SIG-M5 treated with dmso at 0.1 percent for 504 hours (cell line): ENCODE data around the gene ITPR3.

ENCODE experiments used
- DNase-seq: peaks from one replicate; lab custom pipeline; 2025; ENCODE audit not compliant: unreplicated experiment; lab: John Stamatoyannopoulos, UW

Gene ITPR3

DNA sequence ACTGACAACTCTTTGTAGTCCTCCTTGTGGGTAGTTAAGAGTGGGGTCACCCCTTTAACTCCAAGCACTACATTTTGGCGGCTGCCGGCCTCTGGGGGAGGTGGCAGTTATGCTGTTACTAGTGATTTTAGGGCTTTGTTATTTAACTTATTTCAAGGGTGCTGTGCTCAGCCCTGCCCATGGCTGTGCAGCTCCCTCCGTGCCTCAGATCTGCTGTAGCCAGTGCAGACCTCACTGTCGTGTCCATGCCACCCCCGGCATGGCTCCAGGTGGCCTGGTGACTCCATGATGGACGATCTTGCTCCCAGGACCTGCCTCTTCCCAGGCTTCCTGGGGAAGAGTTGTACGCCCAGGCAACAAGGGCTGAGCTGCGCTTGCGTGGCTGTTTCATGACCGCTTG, 75.0 kb downstream of the ITPR3 start:
- no peak for DNase-seq

DNA sequence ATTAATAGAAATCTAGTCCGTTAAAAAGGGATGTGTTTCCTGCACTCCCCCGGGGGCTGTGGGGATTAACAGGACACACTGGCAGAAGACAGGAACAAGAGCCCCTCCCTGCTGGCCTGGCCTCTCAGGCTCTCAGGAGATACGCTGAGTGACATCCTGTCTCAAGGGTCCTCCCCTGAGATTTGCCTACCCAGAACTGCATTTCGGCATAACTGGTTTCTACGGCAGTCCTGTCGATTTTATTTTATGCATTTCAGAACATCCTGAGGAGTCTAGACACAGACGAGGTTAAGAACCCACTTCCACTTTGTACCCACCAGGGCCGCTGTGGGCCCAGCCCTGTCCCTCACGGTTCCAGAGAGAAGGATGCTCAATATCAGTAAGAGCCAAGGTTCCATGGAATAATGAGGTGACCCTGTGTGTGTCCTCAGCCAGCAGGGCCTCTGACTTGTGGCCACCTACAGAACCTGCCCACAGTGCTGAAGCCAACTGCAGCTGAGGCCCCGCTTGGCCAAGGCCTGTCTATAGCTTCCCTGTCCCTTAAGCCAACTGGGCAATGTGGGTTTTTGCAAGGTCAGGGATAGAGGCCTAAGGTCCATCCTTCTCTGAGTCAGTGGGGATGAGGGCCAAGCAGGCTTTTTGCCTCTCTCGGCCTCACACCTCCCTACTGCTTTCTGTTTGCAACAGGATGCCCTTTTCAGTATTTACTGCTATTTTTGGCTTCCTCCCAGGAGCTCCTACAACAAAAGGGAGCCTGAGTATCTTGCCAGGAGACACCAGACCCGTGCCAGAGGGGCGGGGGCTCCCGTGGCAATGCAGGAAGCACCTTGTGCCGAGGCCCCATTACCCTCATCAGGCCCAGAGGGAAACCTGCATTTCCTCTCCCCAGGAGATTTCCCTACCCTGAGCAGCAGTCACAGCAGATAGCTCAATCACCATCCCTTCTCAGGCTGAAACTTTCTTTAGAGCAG, 75.7 kb downstream of the ITPR3 start:
- no peak for DNase-seq

DNA sequence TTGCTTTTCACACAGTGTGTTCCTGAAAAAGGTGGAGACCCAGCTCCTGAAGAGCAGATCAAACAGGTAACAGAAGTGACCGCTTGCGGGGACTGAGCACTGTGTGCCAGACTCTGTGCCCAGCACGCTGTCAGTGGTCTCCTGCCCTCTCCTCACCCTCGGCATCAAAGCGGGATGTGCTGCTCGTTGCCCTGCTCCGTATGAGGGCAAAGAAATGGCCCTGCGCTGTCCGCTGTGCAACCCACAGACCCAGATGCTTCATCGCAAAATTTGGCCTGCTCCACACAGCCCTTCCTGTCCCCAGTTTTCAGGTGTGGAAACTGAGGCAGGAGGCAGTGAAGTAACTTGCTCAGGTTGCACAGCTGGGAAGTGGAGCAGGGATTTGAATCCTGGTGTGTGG, 76.7 kb downstream of the ITPR3 start:
- no peak for DNase-seq

DNA sequence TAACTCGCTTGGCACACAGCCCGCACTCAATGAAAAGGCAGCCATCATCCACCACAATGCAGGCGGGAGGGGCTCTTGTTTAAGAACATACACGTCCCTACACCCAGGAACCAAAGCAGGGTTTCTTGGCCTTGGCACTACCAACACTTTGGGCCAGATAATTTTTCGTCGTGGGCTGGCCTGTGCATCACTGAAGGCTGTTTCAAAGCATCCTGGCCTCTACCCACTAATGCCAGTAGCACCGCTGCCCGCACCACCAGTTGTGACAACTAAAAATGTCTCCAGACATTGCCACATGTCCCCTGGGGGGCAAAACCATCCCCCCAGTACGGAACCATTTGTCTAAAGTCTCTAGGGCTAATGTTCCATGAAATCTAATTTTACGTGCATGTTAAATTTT, 77.4 kb downstream of the ITPR3 start:
- no peak for DNase-seq

DNA sequence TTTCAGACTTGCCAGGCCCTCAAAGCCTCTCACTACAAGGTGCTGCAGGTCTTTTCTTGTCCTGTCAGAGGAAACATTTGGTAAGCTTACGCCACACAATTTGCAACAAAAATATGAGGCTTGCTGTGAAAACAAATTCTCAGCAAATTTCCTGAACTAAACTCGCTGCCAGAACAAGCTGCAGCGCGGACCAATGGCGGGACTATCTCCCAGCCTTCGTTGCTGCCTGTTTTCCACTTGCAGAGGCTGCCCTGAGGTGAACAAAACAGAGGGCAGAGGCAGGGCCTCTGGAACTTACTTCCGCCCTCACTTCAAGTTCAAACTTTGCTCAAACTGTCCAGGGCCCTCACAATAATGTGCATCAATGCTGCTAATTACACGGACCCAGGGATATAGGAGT, 78.0 kb downstream of the ITPR3 start:
- no peak for DNase-seq

DNA sequence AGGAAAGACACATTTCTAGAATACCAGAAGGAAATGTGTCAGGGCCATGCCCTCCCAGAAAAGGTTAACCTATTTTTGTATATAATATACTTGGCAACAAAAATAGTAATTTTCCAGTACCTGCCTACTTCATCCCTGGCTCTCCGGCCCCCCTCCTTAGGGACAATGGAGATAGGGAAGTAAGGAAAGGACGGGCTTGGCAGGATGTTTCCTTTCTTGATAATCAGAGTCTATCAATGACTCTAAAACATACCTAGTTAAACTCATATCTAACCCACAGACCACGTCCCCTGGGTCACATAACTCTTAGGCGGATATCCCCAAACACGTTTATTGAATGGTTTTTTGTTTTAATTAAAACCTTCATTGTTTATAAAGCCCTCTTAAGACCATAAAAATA, 78.6 kb downstream of the ITPR3 start:
- no peak for DNase-seq

DNA sequence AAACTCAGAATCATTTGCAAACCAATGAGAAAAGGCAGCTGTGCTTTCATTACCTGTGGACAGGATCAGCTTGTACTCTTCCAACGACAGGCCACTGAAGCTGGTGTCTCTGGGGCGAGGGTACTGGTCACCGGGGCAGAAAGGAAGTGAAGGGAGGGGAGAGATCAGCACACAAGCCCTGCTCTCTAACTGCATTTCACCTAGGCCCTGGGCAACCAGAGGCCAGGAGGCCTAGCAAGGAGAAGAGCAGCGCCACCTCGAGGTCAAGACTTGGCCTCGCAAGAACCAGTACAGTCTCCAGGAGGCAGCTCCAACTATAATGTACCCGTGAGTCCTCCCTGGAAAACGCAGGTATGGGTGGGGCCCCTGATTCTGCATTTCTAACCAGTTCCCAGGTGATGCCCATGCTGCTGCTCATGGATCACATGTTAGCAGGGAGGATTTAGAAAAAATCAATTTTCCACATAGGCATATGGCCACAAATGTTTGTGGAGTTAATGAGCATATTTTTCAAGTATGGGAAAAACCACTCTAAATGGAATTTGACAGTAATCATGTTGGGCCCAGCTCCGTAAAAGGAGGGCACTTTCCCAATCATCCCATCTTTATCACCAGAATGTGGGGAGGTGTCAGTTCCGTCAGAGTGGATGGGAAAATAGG, 79.4 kb downstream of the ITPR3 start:
- DNase-seq = peak; percentile 54

DNA sequence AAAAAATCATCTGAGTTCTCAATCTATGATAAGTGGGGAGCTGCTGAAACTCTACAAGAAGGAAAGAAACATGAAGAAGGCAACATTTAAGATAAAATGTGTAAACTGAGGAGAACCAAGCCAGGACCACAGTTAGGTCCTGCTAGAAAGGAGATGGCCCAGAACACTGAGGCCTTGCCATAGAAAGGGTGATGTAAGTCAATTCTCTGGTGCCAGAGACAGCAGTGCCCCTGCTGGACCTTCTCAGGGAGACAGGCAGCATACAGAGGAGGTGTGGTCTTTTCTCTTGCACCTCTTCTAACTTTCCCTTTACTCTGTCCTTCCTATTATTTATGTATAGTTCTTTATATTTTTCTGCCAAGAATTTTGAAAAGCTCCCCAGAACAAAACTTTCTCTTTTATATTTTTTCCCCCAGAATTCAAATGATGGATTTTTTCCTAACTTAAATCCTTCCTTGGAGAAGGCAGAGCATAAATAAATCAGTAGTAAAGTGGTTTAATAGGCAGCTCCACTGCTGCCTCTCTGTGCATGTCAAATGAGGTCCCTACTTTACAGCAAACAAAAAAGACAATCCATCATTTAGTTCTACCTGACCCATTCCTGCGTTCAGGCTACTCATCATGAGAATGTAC, 81.3 kb downstream of the ITPR3 start:
- peak; percentile 33 for DNase-seq

DNA sequence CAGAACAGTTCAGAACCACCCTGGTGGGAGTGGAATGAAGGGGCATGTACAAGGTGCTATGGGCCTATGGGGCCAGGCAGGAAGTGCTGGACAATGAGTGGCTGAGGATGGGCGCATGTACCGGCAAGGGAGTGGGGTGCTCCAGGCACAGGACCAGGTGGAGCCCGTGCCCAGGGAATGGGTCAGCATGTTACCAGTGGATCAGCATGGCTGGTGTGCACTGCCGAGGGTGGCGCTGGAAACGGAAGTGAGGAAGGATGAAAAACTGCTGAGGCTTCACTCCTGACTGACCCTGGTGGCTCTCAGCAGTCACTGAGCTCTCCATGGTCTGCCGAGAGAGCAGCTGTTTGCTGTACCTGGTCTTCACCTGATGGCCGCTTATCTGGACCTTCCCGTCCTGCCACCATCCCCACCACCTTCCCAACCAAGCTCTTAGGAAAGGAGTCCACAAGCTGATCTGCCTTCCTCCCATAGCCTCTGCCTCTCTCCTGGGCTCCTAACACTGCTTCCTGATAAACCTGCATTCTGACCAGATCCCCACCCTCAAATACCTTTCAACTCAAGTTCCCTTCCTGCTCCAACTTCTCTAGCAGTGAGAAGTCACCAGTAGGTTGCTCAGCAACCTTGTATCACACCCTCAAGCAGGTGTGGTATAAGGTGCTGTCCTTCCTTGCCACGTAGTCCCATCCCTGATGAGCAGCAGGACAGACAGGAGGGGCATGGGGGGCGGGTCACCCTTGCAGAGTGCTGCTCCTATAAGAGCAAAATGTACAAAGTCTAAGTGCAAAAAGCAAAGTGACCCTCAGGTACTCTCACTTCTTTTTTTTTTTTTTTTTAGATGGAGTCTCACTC, 83.3 kb downstream of the ITPR3 start:
- DNase-seq = no peak

DNA sequence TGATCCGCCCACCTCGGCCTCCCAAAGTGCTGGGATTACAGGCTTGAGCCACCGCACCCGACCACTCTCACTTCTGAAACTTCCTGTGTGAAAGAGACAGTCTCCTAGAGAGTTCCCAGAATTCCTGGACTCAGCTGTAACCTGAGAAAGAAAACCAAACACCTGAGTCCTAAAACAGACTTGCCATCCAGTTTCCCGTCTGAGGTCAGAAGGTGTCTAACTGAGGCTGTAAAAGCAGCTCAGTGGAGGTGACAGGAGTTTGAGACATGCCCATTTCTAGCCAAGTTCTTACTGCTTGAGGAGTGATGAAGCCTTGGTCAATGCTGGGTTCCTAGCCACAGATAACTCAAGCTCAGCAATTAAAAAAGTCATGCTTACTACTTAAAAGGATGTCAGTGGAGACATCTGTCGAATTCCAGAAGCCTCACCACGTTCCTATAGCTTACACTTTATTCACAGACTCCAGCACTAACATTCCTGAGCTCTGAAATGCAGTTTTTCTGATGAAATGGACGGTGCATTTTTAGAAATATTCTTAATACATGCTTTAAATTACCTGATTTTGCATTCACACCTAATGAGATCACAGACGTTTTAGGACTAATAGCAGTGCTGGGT, 84.3 kb downstream of the ITPR3 start:
- no peak for DNase-seq

DNA sequence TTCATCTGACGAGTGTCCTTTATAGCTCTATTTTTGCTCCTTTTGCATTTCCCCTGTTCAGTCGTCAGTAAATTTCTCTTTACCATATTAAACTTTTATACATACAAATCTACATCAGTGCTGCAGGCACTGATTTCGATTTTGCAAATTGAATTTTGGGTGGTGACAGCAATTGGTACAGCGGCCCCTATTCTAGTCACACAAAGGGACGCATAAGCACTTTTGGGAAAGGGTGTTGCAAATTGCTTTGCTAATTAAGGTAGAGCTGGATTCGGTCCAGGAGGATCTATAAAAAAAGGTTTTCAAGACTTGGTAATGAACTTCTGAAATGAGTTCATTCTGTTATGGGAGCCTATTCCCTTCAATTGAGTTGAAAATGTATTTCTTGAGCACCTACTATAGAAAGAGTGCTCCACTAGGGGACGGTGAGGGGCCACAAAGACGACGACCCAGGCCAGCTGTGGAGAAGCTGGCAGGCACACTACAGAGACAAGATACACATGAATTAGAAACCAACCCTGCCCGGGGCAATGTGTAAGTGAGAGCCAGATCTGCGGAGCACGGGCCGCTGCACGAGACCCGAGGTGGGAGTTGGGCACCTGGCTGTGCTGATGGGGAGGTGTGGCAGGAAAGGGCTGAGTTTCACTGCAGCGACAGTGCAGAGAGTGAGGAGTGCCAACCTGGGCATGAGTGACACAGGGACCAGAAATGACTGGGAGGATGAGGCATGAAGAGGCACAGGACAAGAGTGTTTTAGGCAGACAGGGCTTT, 85.0 kb downstream of the ITPR3 start:
- no peak for DNase-seq

DNA sequence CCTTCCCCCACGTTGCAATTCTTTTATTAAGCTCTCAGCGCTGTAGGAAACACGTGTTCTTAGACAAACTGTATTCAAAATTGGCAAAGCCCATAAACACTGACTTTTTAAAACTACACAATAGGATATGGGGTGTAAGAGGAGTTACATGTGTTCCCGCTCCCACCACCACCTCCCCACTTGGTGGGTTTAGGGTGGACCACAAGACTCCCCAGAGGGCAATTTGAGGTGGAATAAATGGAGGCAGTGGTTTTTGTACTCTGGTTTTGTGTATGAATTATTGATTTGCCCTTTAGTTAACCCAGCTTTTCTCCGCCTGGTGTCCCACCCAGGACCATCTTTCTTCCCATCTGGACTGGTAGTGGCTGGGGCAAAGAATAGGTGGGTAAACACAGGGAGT, 86.6 kb downstream of the ITPR3 start:
- DNase-seq = no peak

DNA sequence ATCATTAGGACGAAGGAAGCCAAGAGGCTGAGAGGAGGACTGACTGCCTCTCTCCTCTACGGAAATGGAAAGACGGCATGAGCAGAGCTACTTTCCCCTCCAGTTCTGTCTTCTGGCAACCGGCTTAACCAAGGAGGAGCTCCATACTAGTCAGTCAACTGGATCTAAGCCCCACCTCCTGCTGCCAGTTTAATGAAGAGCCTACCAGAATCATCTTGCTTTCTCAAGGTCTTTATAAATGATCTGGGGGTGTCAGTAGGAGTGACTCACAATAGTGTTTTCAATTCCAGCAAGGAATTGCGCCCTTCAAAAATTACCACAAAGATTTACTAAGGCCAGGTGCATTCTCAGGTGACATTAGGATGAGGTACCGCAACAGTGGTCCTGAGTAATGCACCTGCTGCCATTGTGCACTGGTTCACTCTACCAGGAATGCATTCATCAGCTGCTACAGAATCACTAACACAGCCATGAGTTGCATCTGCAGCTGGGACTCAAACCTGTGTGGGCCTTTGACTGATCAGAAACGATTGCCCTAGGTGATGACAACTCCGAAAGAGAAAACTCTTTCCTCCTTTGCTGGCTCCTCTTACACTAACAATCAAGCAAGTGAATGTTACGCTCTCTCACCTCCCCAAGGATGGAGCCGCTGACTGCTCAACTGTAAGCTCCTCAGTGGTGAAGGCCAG, 87.5 kb downstream of the ITPR3 start:
- DNase-seq = no peak

DNA sequence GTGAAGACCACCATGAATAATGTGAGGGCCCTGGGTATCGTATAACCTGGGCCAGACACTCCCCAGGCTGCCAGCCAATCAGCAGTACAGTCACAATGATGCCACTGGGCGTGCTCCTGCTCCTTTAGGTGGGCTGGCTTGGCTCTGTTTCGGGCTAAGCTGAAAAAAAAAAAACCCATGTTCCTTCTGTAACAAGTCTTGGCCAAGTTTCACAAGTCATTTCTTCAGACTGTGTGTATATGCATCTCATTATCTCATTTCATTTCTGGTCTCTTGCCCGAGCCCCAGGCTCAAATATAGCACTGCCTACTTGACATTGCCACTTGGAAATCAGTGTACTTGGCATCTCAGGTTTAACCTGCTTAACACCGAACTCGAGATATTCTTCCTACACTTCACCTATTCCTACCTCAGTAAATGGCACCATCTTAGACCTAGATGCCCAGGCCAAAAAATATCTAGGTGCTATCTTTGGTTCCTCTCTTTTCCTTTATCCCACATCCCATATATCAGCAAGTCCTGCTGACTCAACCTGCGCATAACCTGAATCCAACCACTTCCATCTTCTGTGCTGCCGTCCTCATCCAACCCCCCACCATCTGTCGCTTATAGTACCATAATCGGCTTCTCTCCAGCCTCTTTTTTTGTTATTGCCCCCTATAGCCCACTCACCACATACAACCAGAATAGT, 88.6 kb downstream of the ITPR3 start:
- DNase-seq = no peak

DNA sequence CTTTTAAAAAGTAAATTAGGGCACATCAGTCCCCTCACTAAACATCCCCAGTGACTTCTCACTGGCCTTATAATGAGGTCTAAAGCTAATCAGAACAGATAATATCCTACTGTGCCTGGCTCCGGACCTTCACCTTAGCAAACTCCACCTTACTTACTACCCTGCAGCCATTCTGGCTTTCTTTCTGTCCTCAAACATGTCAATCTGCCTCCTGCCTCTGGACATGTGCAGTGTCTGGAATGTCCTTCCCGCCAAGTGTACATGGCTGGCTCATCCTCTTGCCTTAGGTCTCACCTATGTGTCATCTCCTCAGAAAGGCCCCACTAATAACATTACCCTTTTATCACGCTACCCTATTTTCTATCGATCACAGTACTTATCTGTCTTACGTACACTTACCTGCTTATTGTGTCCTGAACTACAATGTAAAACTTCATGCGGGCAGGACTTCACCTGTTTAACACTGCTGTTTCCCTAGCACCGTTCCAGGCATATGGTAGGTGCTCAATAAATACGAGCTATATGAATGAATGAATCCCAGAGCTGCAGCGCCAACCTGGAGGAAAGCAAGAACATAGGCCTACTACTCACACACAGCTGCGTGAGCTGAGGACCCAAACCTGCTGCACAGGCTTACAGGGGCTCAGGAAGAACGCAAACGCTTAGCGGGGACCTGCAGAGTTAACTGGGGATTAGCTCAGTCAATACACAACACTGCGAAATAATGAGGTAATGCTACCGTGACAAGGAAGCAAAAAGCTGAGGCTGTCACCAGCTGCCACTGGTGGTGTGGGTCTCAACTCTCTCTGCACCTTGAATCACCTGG, 89.4 kb downstream of the ITPR3 start:
- no peak for DNase-seq

DNA sequence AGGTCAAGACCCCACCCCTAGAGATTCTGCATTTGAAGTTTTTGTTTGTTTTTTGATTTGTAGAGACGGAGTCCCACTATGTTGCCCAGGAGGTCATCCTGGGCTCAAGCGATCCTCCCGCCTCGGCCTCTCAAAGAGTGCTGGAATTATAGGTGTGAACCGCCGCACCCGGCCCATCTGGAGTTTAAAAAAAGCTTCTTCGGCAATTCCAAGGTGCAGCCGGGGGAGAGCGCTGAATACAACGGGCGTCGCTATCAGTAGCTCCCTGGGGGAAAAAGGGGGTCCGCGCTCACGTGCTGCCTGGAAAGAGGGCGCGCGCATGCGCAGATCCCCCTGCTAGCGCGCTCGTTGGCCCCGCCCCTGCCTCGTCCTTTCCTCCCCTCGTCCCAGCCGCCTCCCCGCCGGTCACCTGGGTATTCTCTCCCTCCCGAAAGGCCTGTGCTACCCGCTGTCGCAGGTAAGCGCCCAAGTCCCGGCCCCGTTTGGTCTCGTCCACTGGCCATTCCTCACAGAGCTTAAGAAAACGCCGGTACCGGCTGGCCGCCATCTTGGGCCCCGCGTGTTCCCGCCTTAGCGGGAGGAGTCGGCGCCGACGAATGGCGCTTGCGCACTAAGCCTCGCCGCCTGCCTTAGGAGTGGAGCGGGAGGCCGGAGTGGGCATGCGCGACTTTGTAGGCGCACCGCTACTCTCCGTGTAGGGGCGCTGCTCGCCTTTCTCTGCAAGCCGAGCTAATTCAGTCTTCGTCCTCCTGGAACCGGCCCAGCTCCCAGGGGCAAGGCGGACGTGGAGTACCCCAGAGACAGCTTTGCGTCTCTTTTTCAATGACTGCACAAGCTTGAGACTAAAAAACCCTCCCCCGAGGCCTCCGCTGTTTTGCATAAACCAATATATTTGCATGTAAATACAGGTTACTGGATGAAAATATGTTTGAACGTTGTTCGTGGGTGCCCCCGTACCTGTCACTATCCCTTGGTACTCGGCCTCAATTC, 90.3 kb downstream of the ITPR3 start, which contains the start of gene UQCC2:
Gene UQCC2 (minus strand): TSS at position 561 of the 990 bp plus-strand sequence. CDS start 14 bp downstream, at position 547.
- peak; percentile 88 for DNase-seq
